Upper lobe of right lung (tissue), 1 donor: ENCODE measurements around the gene CLCN1. TPM values are rescaled to one million over a fixed set of nuclear protein-coding genes. Genes with fewer than 3 reads are reported as not detected.
A peak's percentile ranks its signal among the peaks of the same experiment; 100 is the strongest.

ENCODE experiments used
- ATAC-seq: fragments of 200-7000 bp; cut with Tn5 transposase; one replicate; pipeline ENCODE4 v1.9.1; 2020; ENCODE audit warnings: mild to moderate bottlenecking, moderate library complexity
- DNase-seq: peaks from one replicate; pipeline ENCODE4 v3.0.0-alpha.2; 2020
- H3K27ac ChIP-seq: fragments of 200-600 bp; one replicate; pipeline ENCODE4 v1.8.0; 2022
- H3K27me3 ChIP-seq: fragments of 200-600 bp; one replicate; pipeline ENCODE4 v1.8.0; 2022; ENCODE audit warnings: mild to moderate bottlenecking
- H3K36me3 ChIP-seq: fragments of 200-600 bp; one replicate; pipeline ENCODE4 v1.8.0; 2022
- H3K4me1 ChIP-seq: fragments of 200-600 bp; one replicate; pipeline ENCODE4 v1.8.0; 2022
- H3K4me3 ChIP-seq: fragments of 200-600 bp; one replicate; pipeline ENCODE4 v1.8.0; 2022; ENCODE audit warnings: mild to moderate bottlenecking
- H3K9me3 ChIP-seq: fragments of 200-600 bp; one replicate; pipeline ENCODE4 v1.8.0; 2022
- CTCF ChIP-seq: fragments of 200-600 bp; IDR thresholded peaks from one replicate; pipeline ENCODE4 v1.8.0; 2022; ENCODE audit warnings: antibody characterized with exemption
- intact Hi-C: fragments of 100-400 bp; cut with DNase I; formaldehyde crosslinking; loops from one replicate; pipeline ENCODE4 v1.11.0; 2022
- long read RNA-seq: library from polyadenylated mRNA; unstranded; transcript quantifications from one replicate; pipeline ENCODE4 v2.0.0, GENCODE V29; 2021
- total RNA-seq: library from RNA; stranded (reverse); fragmentation: NEBNext Ultra II Directional; extraction: Animal tissue kit (Norgen Biotek cat#: 25700); gene quantifications from one replicate; pipeline ENCODE4 v1.2.1, GENCODE V29; 2021
- donor health status: DM: no; HTN: yes; CAD: no; lungs with severe emphysema.

Gene CLCN1
- total RNA-seq: not detected
- long read RNA-seq: 0 reads

DNA sequence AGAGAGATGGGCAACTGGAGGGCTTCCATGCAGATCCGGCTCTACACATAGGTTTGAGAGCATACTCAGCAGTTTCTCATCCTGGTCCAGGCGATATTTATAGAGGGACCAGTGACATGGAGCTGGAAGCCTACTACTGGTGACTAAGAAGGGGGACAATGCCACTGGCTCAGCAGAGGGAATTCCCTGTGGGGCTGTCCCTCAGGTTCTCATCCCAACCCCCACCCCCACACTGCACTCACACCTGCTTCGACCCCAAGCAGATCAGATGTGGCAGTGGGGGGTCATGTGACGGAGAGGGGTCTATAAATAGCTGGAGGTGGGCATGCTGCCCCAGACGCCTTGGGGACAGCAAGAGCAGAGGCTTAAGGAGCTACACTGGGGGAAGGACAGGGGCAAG is at the start of gene CLCN1:
CLCN1 (plus strand) TSS at position 336 of the 400 bp plus-strand sequence. CDS start 102 bp downstream, outside the sequence.
- ATAC-seq (no peak), DNase-seq (no peak)
- Histone ChIP-seq H3K36me3 (no peaks in the 10 kb centered on the region), H3K9me3 (no peaks in the 10 kb centered on the region), H3K27me3 (no peaks in the 10 kb centered on the region), H3K27ac (no peak within 1 kb of the TSS), H3K4me1 (no peaks in the 10 kb centered on the region), H3K4me3 (no peak within 1 kb of the TSS)
- no peak for TF ChIP-seq CTCF
- intact Hi-C loops: no loop called here

GRCh38 chr7:143269251-143269650 is 46.7 kb upstream of the CLCN1 start:
- Histone ChIP-seq H3K27me3 (no peaks in the 10 kb centered on the region), H3K9me3 (no peaks in the 10 kb centered on the region), H3K36me3 (peaks cover 47% of the 10 kb centered on the region), H3K4me1 (peaks cover 11% of the 10 kb centered on the region), H3K27ac (no peak overlapping the region), H3K4me3 (no peak overlapping the region)
- intact Hi-C loops: no loop called here
- no peak for TF ChIP-seq CTCF
- ATAC-seq (no peak), DNase-seq (no peak)

DNA sequence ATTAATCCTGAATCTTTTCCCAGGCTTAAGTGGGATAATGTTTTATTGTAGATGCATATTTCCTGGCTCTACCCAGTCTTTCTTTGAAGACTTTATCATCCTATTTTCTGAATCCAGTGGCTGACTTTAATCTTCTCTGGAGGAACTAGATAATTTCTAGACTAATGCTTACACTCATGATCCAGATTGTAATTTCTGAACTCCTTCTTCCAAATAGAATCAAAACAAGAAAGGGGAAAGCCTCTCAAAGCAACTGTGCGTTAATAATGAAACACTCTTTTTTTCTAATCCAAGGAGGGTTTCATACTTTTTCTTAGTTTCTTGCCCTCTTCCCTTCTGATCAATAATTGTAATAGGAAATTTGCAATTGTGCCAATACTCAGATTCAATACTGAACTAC is 44.7 kb upstream of the CLCN1 start:
- Histone ChIP-seq H3K9me3 (no peaks in the 10 kb centered on the region), H3K27me3 (no peaks in the 10 kb centered on the region), H3K4me1 (no peaks in the 10 kb centered on the region), H3K36me3 (peaks cover 41% of the 10 kb centered on the region), H3K4me3 (no peak overlapping the region), H3K27ac (no peak overlapping the region)
- DNase-seq (no peak), ATAC-seq (no peak)
- TF ChIP-seq CTCF: no peak
- intact Hi-C loops: no loop called here

GRCh38 chr7:143272871-143273270 is 43.0 kb upstream of the CLCN1 start:
- no peaks in the 10 kb centered on the region for H3K9me3 ChIP-seq
- no peaks in the 10 kb centered on the region for H3K4me1 ChIP-seq
- H3K27ac ChIP-seq: no peak overlapping the region
- TF ChIP-seq CTCF: no peak
- intact Hi-C loops: no loop called here
- ATAC-seq: no peak
- peaks cover 26% of the 10 kb centered on the region for H3K36me3 ChIP-seq
- no peaks in the 10 kb centered on the region for H3K27me3 ChIP-seq
- DNase-seq: no peak
- no peak overlapping the region for H3K4me3 ChIP-seq

GRCh38 chr7:143279186-143280098 is 36.5 kb upstream of the CLCN1 start:
- intact Hi-C loops: no loop called here
- ATAC-seq: peak; percentile 28

More at GRCh38 chr7:143279186-143280098, 36.5 kb upstream of the CLCN1 start:
- no peak overlapping the region for H3K4me3 ChIP-seq
- peak overlapping the region; percentile 55 for H3K27ac ChIP-seq
- H3K4me1 ChIP-seq: peaks cover 11% of the 10 kb centered on the region
- no peaks in the 10 kb centered on the region for H3K9me3 ChIP-seq
- no peaks in the 10 kb centered on the region for H3K36me3 ChIP-seq
- TF ChIP-seq CTCF: no peak
- no peak for DNase-seq
- H3K27me3 ChIP-seq: no peaks in the 10 kb centered on the region
